H1 (cell line): ENCODE measurements around the gene RAB40C. TPM values are rescaled to one million over a fixed set of nuclear protein-coding genes. Genes with fewer than 3 reads are reported as not detected.

Experiments used
- BCL11A ChIP-seq, 2 experiments: IDR thresholded peaks; one replicate each; pipeline ENCODE4 v1.6.1; 2011; ENCODE audit warnings: low read depth in 2 of 2, low read length in 2 of 2, mild to moderate bottlenecking in 2 of 2
- BRCA1 ChIP-seq: IDR thresholded peaks from 2 replicates; pipeline ENCODE4 v1.6.1; 2012; ENCODE audit warnings: low read depth, low read length, improper control_type of control experiment
- E2F6 ChIP-seq: IDR thresholded peaks from 2 replicates; pipeline ENCODE4 v1.6.1; 2012; ENCODE audit warnings: inconsistent platforms
- MAFK ChIP-seq: IDR thresholded peaks from 2 replicates; pipeline ENCODE4 v1.6.1; 2012; ENCODE audit warnings: low read depth, mild to moderate bottlenecking, improper control_type of control experiment, low read length
- MAX ChIP-seq: IDR thresholded peaks from 2 replicates; pipeline ENCODE4 v1.6.1; 2012; ENCODE audit warnings: inconsistent platforms
- POLR2A ChIP-seq, 2 experiments: IDR thresholded peaks; 1 replicate in 1 of 2; 2 replicates in 1 of 2; pipeline ENCODE4 v1.6.1; 2011; ENCODE audit warnings: low read depth in 2 of 2, low read length in 2 of 2, mild to moderate bottlenecking in 2 of 2; ENCODE audit errors: control extremely low read depth in 1 of 2
- RAD21 ChIP-seq, 2 experiments: IDR thresholded peaks in 1 of 2; conservative IDR thresholded peaks in 1 of 2; 2 replicates each; pipeline ENCODE4 v1.6.1; 2011; ENCODE audit warnings: low read depth in 2 of 2, low read length in 2 of 2, improper control_type of control experiment in 1 of 2, inconsistent platforms in 1 of 2, mild to moderate bottlenecking in 1 of 2, moderate library complexity in 1 of 2
- SP2 ChIP-seq: IDR thresholded peaks from 2 replicates; pipeline ENCODE4 v1.6.1; 2012; ENCODE audit warnings: mild to moderate bottlenecking, low read length, inconsistent platforms
- TCF12 ChIP-seq: IDR thresholded peaks from 2 replicates; pipeline ENCODE4 v1.6.1; 2011; ENCODE audit warnings: low read depth, mild to moderate bottlenecking, low read length
- microRNA-seq, 2 experiments: library from miRNA; unstranded; fragments of <30 nt; microRNA quantifications; one replicate each; pipeline versions ENCODE4 to v1.2.0, GENCODE V29; 2016 to 2020; ENCODE audit warnings: borderline microRNAs expressed in 2 of 2, borderline number of aligned reads in 2 of 2, borderline replicate concordance in 1 of 2
- polyA plus RNA-seq, 7 experiments: library from polyadenylated mRNA; depleted of rRNA in 3 of 7; stranded (reverse) in 5 of 7; unstranded in 2 of 7; fragments of >200 nt in 5 of 7; fragments of 200-250 nt in 2 of 7; gene quantifications; 1 replicate in 5 of 7; 2 replicates in 1 of 7; 4 replicates in 1 of 7; pipeline versions ENCODE4 v1.2.1 to v1.2.3, GENCODE V29; 2011 to 2013; ENCODE audit warnings: missing spikeins in 2 of 7, mixed read lengths in 2 of 7
- small RNA-seq: library from polyadenylated mRNA; stranded (forward); fragments of <200 nt; extraction: miRNeasy Mini kit (QIAGEN cat#:217004); gene quantifications from one replicate; pipeline ENCODE3, GENCODE V24; 2013; ENCODE audit not compliant: insufficient read depth
- total RNA-seq: library from RNA; stranded (reverse); fragmentation: NEBNext Ultra II Directional; extraction: Animal tissue kit (Norgen Biotek cat#: 25700); gene quantifications from 2 replicates; pipeline ENCODE4 v1.2.1, GENCODE V29; 2021
- TF ChIP-seq, protein P1 (sequence below): IDR thresholded peaks from 2 replicates; pipeline ENCODE4 v1.6.1; 2012; ENCODE audit warnings: low read length, inconsistent platforms

RAB40C gene
- total and polyA plus RNA-seq, 2 of the 8 experiments (the other 6 are each of a cell fraction or from before 2014, with no cell fraction given): 13.9 to 15.6 TPM

DNA sequence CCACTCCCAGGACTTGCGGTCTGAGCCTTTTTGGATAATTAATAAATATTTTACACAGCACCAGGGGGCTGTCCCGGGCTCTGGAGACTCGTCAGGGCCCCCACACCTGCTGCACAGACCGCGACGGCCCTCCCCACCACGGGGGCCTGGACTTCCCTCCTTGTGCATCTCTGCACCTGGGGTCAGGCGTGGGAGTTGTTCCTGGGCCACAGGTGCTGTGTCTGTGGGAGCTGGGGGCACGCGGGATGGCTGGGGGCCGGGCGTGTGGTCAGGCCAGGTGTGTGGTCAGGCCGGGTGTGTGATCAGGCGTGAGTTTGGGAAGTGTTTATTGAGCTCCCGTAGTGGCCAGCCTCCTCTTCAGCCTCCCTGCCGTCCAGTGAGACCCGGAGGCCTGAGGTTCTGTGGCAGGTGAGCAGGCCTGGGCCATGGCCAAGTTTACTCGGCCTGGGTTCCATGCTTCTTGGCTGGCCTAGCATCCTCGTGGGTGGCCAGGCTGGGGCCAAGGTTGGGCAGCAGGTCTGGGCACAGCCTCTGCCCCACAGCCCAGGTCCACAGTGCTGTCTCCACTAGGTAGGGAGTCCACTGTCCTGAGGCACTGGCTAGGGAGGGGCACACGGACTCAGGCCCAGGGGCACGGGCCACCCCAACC is 88.5 kb downstream of the RAB40C start (continued):
- TF ChIP-seq, protein P1, sequence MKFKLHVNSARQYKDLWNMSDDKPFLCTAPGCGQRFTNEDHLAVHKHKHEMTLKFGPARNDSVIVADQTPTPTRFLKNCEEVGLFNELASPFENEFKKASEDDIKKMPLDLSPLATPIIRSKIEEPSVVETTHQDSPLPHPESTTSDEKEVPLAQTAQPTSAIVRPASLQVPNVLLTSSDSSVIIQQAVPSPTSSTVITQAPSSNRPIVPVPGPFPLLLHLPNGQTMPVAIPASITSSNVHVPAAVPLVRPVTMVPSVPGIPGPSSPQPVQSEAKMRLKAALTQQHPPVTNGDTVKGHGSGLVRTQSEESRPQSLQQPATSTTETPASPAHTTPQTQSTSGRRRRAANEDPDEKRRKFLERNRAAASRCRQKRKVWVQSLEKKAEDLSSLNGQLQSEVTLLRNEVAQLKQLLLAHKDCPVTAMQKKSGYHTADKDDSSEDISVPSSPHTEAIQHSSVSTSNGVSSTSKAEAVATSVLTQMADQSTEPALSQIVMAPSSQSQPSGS: no peak
- TF ChIP-seq SP2: no peak
- TF ChIP-seq MAX: no peak
- no peak for TF ChIP-seq E2F6
- TF ChIP-seq BCL11A (IDR thresholded peaks at IDR 0.05; ENCODE audit: low read depth in 2 of 2, low read length in 2 of 2): no peak
- TF ChIP-seq POLR2A (IDR thresholded peaks at IDR 0.05; ENCODE audit: control extremely low read depth in 1 of 2, low read depth in 2 of 2, low read length in 2 of 2): no peak
- TF ChIP-seq BRCA1: no peak
- TF ChIP-seq RAD21 (IDR thresholded peaks at IDR 0.05 in 1 of 2, conservative IDR thresholded peaks at IDR 0.05 in 1 of 2; ENCODE audit: low read depth in 2 of 2, low read length in 2 of 2): no peak
- no peak for TF ChIP-seq TCF12
- no peak for TF ChIP-seq MAFK

Small RNA genes within 50 kb of the gene (microRNA-seq; reads per million reads assigned to microRNA genes)
- gene MIR3176: 2.4 to 2.8 reads per million in 2 experiments

Small RNA genes within 50 kb of the gene (small RNA-seq; reads per million reads assigned to genes)
- gene MIR3176 (68.2 reads per million, percentile 97 among the genes with 10 or more reads in this experiment), gene Z98883.1 (not detected)

Other genes starting within 250 kb of the RAB40C start
- 41.9 and 43.2 TPM in 2 replicates for gene AXIN1, start 237.3 kb upstream of the RAB40C start, total RNA-seq
- gene AXIN1, start 237.3 kb upstream of the RAB40C start, polyA plus RNA-seq (2011; rRNA removed): 12.5 and 26.7 TPM in 2 replicates
- 88.9 and 95.7 TPM in 2 replicates for gene MRPL28, start 219.5 kb upstream of the RAB40C start, total RNA-seq
- gene MRPL28, start 219.5 kb upstream of the RAB40C start, polyA plus RNA-seq (2011; rRNA removed): 188 and 257 TPM in 2 replicates
- 86.8 and 92.9 TPM in 2 replicates for gene PGAP6, start 208.1 kb upstream of the RAB40C start, total RNA-seq
- gene PGAP6, start 208.1 kb upstream of the RAB40C start, polyA plus RNA-seq (2011; rRNA removed): 364 and 441 TPM in 2 replicates
- 408 and 418 TPM in 2 replicates for gene NME4, start 192.9 kb upstream of the RAB40C start, total RNA-seq
- gene NME4, start 192.9 kb upstream of the RAB40C start, polyA plus RNA-seq (2011; rRNA removed): 863 and 1,107 TPM in 2 replicates
- 28.2 and 30.6 TPM in 2 replicates for gene DECR2, start 188.2 kb upstream of the RAB40C start, total RNA-seq
- 39.9 and 58.5 TPM in 2 replicates for gene DECR2, start 188.2 kb upstream of the RAB40C start, polyA plus RNA-seq (2011; rRNA removed)
- 32.4 and 35.2 TPM in 2 replicates for gene RAB11FIP3, start 164.4 kb upstream of the RAB40C start, total RNA-seq
- 9.3 and 16.6 TPM in 2 replicates for gene RAB11FIP3, start 164.4 kb upstream of the RAB40C start, polyA plus RNA-seq (2011; rRNA removed)
- gene CAPN15, start 62.4 kb upstream of the RAB40C start, total RNA-seq: 74.6 and 76.9 TPM in 2 replicates
- 38.9 and 68.4 TPM in 2 replicates for gene CAPN15, start 62.4 kb upstream of the RAB40C start, polyA plus RNA-seq (2011; rRNA removed)
- 0.50 and 0.61 TPM in 2 replicates for gene PRR35, start 29.7 kb upstream of the RAB40C start, total RNA-seq
- gene PRR35, start 29.7 kb upstream of the RAB40C start, polyA plus RNA-seq (2011; rRNA removed): 0.38 and 0.52 TPM in 2 replicates
- 0.75 and 0.76 TPM in 2 replicates for gene NHLRC4, start 23.1 kb upstream of the RAB40C start, total RNA-seq
- 0.60 and 0.72 TPM in 2 replicates for gene NHLRC4, start 23.1 kb upstream of the RAB40C start, polyA plus RNA-seq (2011; rRNA removed)
- gene PIGQ, start 20.1 kb upstream of the RAB40C start, total RNA-seq: 34.2 and 36.0 TPM in 2 replicates
- 49.2 and 80.4 TPM in 2 replicates for gene PIGQ, start 20.1 kb upstream of the RAB40C start, polyA plus RNA-seq (2011; rRNA removed)
- gene WFIKKN1, start 40.9 kb downstream of the RAB40C start, total RNA-seq: 10.2 and 11.4 TPM in 2 replicates
- gene WFIKKN1, start 40.9 kb downstream of the RAB40C start, polyA plus RNA-seq (2011; rRNA removed): 15.8 and 28.4 TPM in 2 replicates
- gene METTL26, start 46.2 kb downstream of the RAB40C start, total RNA-seq: 100 and 108 TPM in 2 replicates
- gene METTL26, start 46.2 kb downstream of the RAB40C start, polyA plus RNA-seq (2011; rRNA removed): 186 and 203 TPM in 2 replicates
- 45.4 and 45.7 TPM in 2 replicates for gene MCRIP2, start 51.8 kb downstream of the RAB40C start, total RNA-seq
- 75.5 and 102 TPM in 2 replicates for gene MCRIP2, start 51.8 kb downstream of the RAB40C start, polyA plus RNA-seq (2011; rRNA removed)
- gene WDR90, start 59.3 kb downstream of the RAB40C start, total RNA-seq: 44.4 and 47.2 TPM in 2 replicates
- 24.0 and 38.1 TPM in 2 replicates for gene WDR90, start 59.3 kb downstream of the RAB40C start, polyA plus RNA-seq (2011; rRNA removed)
- 149 and 162 TPM in 2 replicates for gene RHOT2, start 78.1 kb downstream of the RAB40C start, total RNA-seq
- 194 and 320 TPM in 2 replicates for gene RHOT2, start 78.1 kb downstream of the RAB40C start, polyA plus RNA-seq (2011; rRNA removed)
- 4.0 TPM in 2 replicates for gene RHBDL1, start 85.6 kb downstream of the RAB40C start, total RNA-seq
- gene RHBDL1, start 85.6 kb downstream of the RAB40C start, polyA plus RNA-seq (2011; rRNA removed): 8.1 and 14.0 TPM in 2 replicates
- 87.3 and 89.9 TPM in 2 replicates for gene STUB1, start 90.3 kb downstream of the RAB40C start, total RNA-seq
- gene STUB1, start 90.3 kb downstream of the RAB40C start, polyA plus RNA-seq (2011; rRNA removed): 103 and 151 TPM in 2 replicates
- 46.4 and 49.0 TPM in 2 replicates for gene JMJD8, start 94.3 kb downstream of the RAB40C start, total RNA-seq
- gene JMJD8, start 94.3 kb downstream of the RAB40C start, polyA plus RNA-seq (2011; rRNA removed): 87.4 and 127 TPM in 2 replicates
- gene WDR24, start 100.3 kb downstream of the RAB40C start, total RNA-seq: 17.7 and 21.1 TPM in 2 replicates
- 15.1 and 26.0 TPM in 2 replicates for gene WDR24, start 100.3 kb downstream of the RAB40C start, polyA plus RNA-seq (2011; rRNA removed)
- gene FBXL16, start 115.7 kb downstream of the RAB40C start, total RNA-seq: 10.3 and 12.5 TPM in 2 replicates
- gene FBXL16, start 115.7 kb downstream of the RAB40C start, polyA plus RNA-seq (2011; rRNA removed): 12.8 and 21.9 TPM in 2 replicates
- gene METRN, start 125.1 kb downstream of the RAB40C start, total RNA-seq: 18.7 and 19.1 TPM in 2 replicates
- 25.8 and 43.4 TPM in 2 replicates for gene METRN, start 125.1 kb downstream of the RAB40C start, polyA plus RNA-seq (2011; rRNA removed)
- gene ANTKMT, start 131.1 kb downstream of the RAB40C start, total RNA-seq: 26.5 and 31.8 TPM in 2 replicates
- gene ANTKMT, start 131.1 kb downstream of the RAB40C start, polyA plus RNA-seq (2011; rRNA removed): 26.6 and 50.3 TPM in 2 replicates
- gene CCDC78, start 136.4 kb downstream of the RAB40C start, total RNA-seq: 8.2 and 8.5 TPM in 2 replicates
- gene CCDC78, start 136.4 kb downstream of the RAB40C start, polyA plus RNA-seq (2011; rRNA removed): 7.1 and 10.9 TPM in 2 replicates
- gene HAGHL, start 137.0 kb downstream of the RAB40C start, total RNA-seq: 23.1 and 26.6 TPM in 2 replicates
- gene HAGHL, start 137.0 kb downstream of the RAB40C start, polyA plus RNA-seq (2011; rRNA removed): 26.9 and 41.5 TPM in 2 replicates
- 20.4 and 21.0 TPM in 2 replicates for gene CIAO3, start 150.9 kb downstream of the RAB40C start, total RNA-seq
- 20.0 and 29.6 TPM in 2 replicates for gene CIAO3, start 150.9 kb downstream of the RAB40C start, polyA plus RNA-seq (2011; rRNA removed)
- 0.28 TPM in 1 of 2 replicates, not detected in the other for gene MSLN, start 170.7 kb downstream of the RAB40C start, total RNA-seq
- 0.31 and 0.50 TPM in 2 replicates for gene MSLN, start 170.7 kb downstream of the RAB40C start, polyA plus RNA-seq (2011; rRNA removed)
- gene RPUSD1, start 198.3 kb downstream of the RAB40C start, total RNA-seq: 32.2 and 32.7 TPM in 2 replicates
- 61.8 and 81.8 TPM in 2 replicates for gene RPUSD1, start 198.3 kb downstream of the RAB40C start, polyA plus RNA-seq (2011; rRNA removed)
- 98.3 and 104 TPM in 2 replicates for gene CHTF18, start 198.6 kb downstream of the RAB40C start, total RNA-seq
- 75.3 and 156 TPM in 2 replicates for gene CHTF18, start 198.6 kb downstream of the RAB40C start, polyA plus RNA-seq (2011; rRNA removed)
- gene GNG13, start 210.7 kb downstream of the RAB40C start, total RNA-seq: not detected in 2 replicates
- not detected in 2 replicates for gene GNG13, start 210.7 kb downstream of the RAB40C start, polyA plus RNA-seq (2011; rRNA removed)